Activated CD8-positive, alpha-beta memory T cell treated with anti-CD3 and anti-CD28 coated beads for 24 hours (primary cell): ENCODE data around the gene INVS.
"Not testable (repeated sequence)": the region's sequence is repeated elsewhere in the genome, so short reads cannot be mapped to it uniquely, and the experiment has no call there.

Source experiments
- DNase-seq: peaks from one replicate; pipeline ENCODE4 v3.0.0-alpha.2; 2020

INVS gene

GRCh38 chr9:100202806-100203205, 103.8 kb downstream of the INVS start:
- DNase-seq, result no peak

- DNase-seq, result no peak
Observed at GRCh38 chr9:100204796-100205195, 105.8 kb downstream of the INVS start.

GRCh38 chr9:100206899-100207298, 107.9 kb downstream of the INVS start:
- no peak for DNase-seq

- no peak for DNase-seq
Observed at GRCh38 chr9:100208673-100209072, 109.6 kb downstream of the INVS start.

GRCh38 chr9:100211476-100211875, 112.4 kb downstream of the INVS start:
- DNase-seq, result no peak

- DNase-seq, result no peak
Observed at GRCh38 chr9:100213730-100214477, 114.9 kb downstream of the INVS start.

GRCh38 chr9:100216178-100216787, 117.2 kb downstream of the INVS start:
- DNase-seq, result peak; percentile 82

GRCh38 chr9:100217536-100217935, 118.5 kb downstream of the INVS start:
- DNase-seq, result no peak

GRCh38 chr9:100219347-100219746, 120.3 kb downstream of the INVS start:
- DNase-seq, result no peak

- no peak for DNase-seq
Observed at GRCh38 chr9:100220936-100221335, 121.9 kb downstream of the INVS start.

GRCh38 chr9:100221538-100221937, 122.5 kb downstream of the INVS start:
- no peak for DNase-seq

GRCh38 chr9:100222674-100223073, 123.6 kb downstream of the INVS start:
- no peak for DNase-seq

- no peak for DNase-seq
Observed at GRCh38 chr9:100227636-100228035, 128.6 kb downstream of the INVS start.

- no peak for DNase-seq
Observed at GRCh38 chr9:100228352-100228869, 129.4 kb downstream of the INVS start.

- DNase-seq, result no peak
Observed at GRCh38 chr9:100229136-100229535, 130.1 kb downstream of the INVS start.

GRCh38 chr9:100229561-100229960, 130.5 kb downstream of the INVS start:
- no peak for DNase-seq

- not testable (repeated sequence) for DNase-seq
Observed at GRCh38 chr9:100236986-100237385, 137.9 kb downstream of the INVS start.

GRCh38 chr9:100240512-100240911, 141.5 kb downstream of the INVS start:
- DNase-seq, result no peak

GRCh38 chr9:100267211-100267610, 168.2 kb downstream of the INVS start:
- DNase-seq, result no peak

- DNase-seq, result no peak
Observed at GRCh38 chr9:100268271-100268670, 169.2 kb downstream of the INVS start.

- no peak for DNase-seq
Observed at GRCh38 chr9:100269656-100270055, 170.6 kb downstream of the INVS start.

- DNase-seq, result no peak
Observed at GRCh38 chr9:100277166-100277979, 178.3 kb downstream of the INVS start.

- no peak for DNase-seq
Observed at GRCh38 chr9:100281066-100281465, 182.0 kb downstream of the INVS start.
